HG02678 (cell line): Measurements from ENCODE around the gene MCF2L2.
A peak's percentile ranks its signal among the peaks of the same experiment; 100 is the strongest.

Experiments used
- ATAC-seq: cut with Tn5 transposase; IDR thresholded peaks from one replicate; pipeline ENCODE4 v1.9.1; 2021; ENCODE audit warnings: mild to moderate bottlenecking, moderate library complexity; ENCODE audit not compliant: unreplicated experiment

Gene MCF2L2

DNA sequence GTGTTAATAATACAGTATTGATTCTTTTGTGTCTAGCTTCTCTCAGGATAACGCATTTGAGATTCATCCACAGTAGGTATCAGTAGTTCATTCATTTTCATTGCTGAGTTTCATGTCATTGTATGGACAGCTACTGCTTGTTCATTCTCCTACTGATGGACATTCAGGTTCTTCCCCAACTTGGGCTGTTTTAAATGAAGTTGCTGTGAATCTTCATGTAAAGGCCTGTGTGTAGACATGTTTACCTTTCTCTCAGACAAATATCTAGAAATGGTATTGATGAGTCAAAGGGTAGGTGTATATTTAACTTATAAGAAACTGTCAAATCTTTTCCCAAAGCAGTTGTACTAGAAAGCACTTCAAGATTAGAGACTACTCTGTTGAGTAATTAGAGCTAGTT is 26.7 kb downstream of the MCF2L2 start:
- no peak for ATAC-seq

DNA sequence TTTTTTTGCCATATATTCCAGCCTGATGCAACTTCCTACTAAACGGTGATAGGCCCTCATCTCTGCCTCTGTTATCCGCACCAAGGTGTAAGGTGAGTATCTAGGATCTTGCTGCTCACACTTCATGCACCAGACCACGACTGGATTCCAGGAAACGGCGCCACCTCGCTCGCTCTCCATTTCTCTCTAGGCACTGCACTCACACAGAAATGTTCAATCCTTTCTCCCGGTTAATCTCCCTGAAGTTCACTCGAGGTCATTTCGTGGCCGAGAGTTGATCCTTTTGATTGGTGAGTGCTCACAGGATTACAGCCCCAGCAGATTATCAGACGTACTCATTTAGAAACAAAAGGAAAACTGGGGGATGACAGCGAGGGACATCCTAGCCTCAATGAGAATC is 28.1 kb downstream of the MCF2L2 start:
- no peak for ATAC-seq

DNA sequence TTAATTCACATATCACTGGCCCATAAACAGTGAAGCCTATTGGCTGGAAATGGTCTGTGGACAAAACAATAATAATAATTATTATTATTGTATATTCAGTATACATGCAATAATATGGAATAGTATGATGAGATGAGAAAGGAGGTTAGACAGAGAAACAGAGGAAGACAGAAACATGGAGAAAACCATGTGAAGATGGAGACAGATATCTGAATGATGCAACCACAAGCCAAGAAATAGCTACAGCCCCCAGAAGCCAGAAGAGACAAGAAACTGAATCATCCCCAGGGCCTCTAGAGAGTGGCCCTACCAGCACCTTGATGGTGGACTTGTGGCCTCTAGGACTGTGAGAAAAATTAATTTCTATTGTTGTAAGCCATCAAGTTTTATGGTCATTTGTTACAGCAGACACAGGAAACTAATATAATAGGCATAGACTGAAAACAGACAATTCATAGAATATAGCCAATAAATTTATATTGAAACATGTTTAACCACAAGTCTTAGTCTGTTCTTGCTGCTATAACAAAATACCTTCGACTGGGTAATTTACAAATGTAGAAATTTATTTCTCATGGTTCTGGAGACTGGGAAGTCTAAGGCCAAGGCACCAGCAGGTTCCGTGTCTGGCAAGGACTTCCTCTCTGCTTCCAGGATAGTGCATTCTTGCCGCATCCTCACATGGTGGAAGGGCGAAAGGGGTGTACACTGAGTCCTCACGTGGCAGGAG is 31.6 kb downstream of the MCF2L2 start:
- no peak for ATAC-seq

DNA sequence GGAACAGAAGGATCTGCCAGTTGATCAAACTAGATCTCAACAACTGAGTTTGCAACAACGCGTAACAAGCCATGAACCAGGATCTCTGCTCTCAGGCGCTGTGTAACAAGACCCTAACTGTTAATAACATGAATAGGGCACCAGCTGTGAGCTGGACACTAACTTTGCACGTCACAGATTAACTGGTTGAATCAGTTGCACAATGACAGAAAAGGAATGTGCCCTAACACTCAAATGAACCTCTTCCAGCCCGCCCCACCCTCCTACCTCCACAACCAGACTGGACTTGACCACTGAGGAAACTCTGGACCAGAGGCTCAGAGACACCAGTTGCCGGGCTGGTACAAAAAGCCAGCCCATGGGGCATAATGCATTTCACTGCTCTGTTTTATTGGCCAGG is 34.3 kb downstream of the MCF2L2 start:
- no peak for ATAC-seq

DNA sequence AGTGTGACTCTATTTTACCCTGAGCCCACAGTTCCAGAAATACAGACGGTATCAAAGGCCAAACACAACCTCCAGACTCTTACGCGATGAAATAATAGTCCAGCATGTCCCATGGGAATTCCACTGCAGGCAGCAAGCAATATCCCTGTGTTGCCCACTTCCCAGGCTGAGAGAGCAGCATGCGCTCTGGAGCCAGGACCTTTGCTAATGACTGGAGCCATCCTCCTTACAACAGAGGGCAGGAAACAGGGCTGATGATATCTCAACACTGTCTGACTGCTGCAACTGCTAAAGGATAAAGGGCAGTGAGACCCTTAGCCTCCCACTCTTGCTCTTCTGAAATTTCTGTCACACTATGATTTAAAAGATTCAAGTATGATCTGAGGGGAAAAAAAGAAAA is 34.8 kb downstream of the MCF2L2 start:
- ATAC-seq = no peak

DNA sequence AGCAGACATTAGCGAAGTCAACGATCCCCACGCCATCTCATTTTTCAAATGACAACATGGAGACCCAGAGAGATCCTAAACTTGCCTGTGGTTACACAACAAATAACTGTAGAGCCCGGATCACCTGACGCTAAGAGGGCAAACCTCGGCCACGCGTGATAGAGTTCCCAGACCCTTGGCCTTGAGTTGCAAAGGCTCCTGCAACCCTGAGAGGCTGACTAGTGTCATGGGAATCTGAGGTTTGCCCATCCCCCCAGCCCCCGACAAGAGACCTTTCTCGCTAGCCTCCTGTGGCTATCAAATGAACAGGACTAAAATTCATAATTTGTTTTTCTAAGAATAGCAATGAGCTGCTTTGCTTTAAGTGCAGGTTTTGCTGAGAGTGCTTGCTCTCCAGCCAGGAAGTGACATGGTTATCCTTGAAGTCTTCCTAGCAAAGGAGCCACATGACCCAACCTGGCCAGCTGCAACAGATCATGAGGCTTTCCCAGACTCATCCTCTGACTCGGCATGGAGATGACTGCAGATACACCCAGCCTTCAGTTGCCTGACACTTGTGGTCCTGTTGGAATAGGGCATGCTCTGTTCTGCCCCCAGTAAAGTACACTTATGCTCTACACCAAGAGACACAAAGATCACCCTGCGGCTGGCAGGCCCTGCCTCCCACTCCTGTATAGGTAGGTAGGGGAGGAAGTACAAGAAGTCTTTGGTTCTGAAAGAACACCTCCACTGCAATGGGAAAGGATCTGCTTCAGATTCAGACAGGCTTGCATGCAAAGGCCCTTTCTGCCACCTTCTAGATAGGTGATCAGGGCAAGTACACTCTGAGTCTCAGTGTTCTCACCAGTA is 36.0 kb downstream of the MCF2L2 start:
- ATAC-seq = no peak

DNA sequence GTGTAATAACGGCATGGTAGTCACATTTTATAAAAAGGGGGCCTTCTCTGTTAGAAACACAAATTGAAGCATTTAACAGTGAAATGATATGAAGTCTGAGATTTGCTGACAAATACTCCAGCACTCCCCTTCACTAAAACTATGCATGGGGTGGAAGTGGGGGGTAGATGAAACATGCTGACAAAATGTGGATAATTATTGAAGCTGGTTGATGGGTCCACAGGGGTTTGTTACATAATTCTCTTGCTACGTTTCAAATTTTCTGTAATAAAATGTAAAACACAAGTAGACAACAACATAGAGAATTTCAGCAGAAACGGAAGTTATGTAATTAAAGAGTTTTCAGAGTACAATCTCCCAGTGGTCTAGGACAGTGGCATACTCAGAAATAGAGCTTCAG is 37.0 kb downstream of the MCF2L2 start:
- no peak for ATAC-seq

DNA sequence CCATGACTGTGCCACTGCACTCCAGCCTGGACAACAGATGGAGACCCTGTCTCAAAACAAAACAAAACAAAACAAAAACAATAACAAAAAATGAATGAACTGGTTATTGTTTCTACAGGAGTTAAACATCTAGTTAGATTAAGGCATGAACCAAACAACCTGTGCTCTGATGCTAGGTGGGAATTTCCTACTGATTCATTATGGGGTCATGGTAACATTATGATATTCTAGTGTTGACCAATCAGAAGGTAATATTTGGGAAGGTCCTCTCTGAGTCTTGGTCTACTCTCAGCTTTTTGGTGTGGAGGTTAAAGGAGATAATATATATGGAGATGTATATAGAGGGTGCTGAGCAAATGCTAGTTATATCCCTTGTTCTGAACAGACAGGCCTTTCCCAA is 37.6 kb downstream of the MCF2L2 start:
- no peak for ATAC-seq

DNA sequence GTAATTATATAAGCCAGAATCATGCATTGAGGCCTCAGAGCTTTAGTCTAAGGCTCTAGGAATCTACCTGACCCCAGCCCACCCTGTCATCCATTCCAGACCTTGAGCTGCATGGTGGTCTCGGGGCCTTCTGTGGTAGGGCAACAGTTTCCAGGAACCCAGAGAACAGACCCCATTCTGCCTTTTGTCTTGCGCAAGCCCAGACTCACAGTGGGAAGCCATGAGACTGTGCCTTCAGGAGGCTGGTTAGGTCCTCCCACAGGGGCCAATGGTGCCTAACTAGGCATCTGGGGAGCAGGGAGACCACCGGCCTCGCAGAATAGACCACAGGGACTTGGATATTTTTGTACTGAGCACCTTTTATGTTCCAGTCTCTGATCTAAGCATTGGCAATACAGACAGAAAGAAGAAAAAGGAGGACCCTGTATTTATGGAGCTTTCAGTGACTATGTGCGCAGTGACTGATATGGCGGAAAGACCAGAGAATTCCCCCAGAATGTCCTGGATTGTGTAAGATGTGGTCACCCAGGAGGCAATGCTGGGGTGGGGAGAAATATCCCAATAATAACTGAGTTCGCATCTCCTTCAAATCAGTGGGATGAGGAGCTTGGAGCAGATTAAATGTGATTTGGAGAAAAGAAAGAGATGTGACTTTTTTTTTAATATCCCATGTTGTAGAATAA is 40.1 kb downstream of the MCF2L2 start:
- ATAC-seq = no peak

DNA sequence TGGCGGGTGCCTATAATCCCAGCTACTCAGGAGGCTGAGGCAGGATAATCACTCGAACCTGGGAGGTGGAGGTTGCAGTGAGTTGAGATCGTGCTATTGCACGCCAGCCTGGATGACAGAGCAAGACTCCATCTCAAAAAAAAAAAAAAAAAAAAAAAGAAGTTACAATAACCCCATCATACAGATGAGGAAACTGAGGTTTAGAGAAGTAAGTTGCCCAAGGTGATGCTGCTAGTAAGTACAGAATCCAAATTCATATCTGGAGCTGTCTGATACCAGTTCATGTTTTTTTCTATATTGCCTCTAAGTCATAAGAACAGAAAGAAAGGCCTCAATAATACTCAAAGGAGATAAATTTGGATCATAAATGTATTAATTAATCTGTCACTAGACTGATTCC is 40.6 kb downstream of the MCF2L2 start:
- ATAC-seq = no peak

DNA sequence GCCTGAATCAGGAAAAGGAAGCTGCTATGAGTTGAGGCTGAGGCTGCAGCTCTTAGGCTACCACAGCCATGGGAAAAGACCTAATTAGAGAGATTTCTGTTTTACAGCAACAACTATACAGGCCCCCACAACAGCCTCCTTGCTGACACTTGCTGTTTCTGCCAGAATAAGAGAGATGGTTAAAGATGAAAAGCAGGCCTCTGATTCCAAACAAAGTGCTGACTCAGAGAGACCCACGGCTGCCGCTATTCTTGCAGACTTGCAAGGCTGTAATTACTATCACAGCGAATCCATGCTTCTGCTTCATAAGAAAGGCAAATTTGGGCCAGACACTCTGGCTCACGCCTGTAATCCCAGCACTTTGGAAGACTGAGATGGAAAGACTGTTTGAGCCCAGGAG is 41.8 kb downstream of the MCF2L2 start:
- no peak for ATAC-seq

DNA sequence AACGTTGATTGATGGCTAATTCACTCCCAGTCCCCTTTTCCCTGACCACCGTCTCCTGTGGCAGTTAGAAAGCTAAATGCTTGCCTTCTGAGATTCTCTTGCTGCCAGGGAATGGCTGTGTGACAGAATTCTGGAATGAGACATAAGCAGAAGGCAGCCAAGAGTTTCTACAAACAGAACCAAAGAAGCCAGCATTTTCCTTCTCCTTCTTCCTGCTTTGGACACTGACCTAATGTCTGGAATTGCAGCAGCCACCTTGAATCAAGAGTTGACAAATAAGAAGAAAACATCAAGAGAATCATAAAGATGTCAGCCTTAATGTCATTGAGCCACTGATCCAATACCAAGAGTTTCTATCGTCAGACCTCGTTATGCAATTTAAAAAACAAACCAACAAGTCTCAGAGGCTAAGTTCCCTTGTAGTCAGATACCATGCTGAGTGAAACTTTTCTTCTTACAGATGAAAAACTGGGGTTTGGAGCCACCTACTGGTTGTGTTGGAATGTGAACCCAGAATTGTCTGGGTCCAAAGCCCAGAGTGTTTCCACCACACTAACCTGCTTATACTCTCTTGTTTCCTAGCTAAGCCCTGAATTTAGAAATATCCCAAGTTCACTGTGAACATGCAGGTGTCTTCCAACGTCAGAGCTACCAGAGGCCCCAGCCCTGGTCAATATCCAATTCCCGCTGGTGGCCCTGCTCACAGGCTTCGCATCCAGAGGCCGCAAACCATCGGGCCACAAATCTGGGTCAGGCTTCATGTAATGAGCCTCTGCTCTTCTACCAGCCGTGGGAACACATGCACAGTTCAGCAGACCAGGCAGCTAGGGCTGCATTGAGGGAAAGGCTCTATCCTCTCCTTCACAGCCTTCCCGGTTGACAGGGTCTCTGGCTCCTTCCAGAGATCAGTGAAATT is 42.5 kb downstream of the MCF2L2 start:
- peak; percentile 61 for ATAC-seq

DNA sequence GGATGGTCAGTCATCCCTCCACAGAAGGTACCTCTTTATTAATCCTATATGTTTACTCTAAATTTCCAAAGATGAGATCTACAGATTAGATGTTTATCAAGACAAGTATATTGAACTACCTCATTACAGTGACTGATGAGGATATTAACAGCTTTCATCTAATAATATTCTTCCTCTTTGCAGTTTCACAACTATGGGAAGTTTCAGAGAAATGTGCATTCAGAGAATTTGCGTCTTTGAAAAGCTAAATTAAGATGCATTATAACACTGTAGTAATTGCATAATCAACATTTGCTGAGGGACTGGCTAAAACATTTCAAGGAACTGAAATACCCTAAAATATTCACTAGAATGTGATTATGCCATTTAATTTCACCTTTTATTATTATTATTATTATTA is 46.7 kb downstream of the MCF2L2 start:
- ATAC-seq = no peak

DNA sequence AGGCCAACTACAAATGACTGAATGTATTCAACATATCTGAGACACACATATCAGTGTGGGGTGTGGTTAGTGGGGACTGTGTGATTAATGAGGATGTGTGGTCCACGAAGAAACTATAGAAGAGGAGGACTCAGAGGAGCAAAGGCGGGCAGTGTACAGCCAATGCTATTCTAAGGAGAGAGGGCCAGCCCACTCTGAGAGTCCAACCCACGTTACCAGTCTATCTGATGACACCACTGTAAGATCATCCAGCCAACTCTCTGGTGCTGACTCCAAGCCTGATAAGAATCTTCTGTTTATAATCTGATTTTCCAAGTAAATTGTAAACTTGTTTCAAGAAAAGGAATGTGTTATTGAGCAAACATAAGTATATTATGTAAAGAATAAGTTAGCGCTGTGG is 47.2 kb downstream of the MCF2L2 start:
- no peak for ATAC-seq

DNA sequence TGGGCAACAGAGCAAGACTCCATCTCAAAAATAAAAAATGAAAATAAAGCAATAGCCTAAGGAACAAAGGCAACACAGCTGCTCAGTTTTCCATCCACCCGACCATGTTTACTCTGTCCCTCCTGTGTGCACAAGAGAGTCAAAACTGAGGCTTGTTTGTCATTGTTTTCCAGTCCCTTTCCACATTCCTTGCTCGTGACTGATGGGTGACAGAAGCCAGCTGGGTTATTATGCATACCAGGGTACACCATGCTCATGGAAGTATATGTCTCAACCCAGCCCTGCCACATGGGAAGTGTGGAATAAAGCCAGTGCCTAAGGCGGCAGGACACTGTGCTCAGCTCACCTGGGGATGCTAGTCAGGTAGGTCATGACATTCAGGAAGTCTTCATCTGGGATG is 49.5 kb downstream of the MCF2L2 start:
- ATAC-seq = no peak

DNA sequence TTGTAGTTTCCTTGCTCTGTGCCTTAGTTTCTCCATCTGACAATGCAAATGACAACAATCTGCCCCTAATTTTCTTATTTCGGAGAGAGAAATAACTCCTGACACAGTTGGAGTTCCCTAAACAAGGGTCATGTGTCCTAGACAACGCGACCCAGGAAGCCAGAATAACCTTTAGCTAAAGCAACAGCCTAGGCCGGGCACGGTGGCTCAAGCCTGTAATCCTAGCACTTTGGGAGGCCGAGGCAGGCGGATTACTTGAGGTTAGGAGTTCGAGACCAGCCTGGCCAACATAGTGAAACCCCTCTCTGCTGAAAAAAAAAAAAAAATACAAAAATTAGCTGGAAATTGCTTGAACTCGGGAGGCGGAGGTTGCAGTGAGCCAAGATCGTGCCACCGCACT is 49.9 kb downstream of the MCF2L2 start:
- ATAC-seq = no peak

DNA sequence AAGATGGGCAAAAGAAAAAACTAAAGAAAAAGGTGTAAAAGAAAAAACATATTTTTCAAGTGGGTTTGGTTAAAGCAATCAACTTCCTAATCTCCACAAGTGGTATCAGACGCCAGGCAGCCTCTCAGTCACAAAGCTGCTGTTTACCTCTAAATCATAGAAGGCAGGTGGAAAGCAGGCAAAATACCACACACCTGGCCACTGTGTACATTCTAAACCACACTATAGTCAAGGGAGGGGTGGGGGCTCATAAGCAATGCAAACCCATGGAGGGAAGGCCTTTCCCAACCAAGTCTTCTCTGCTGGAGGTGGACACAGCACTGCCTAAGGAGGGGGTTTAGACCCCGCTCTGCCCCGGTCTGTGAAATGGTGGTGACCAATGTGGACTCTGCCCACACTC is 50.4 kb downstream of the MCF2L2 start:
- no peak for ATAC-seq

DNA sequence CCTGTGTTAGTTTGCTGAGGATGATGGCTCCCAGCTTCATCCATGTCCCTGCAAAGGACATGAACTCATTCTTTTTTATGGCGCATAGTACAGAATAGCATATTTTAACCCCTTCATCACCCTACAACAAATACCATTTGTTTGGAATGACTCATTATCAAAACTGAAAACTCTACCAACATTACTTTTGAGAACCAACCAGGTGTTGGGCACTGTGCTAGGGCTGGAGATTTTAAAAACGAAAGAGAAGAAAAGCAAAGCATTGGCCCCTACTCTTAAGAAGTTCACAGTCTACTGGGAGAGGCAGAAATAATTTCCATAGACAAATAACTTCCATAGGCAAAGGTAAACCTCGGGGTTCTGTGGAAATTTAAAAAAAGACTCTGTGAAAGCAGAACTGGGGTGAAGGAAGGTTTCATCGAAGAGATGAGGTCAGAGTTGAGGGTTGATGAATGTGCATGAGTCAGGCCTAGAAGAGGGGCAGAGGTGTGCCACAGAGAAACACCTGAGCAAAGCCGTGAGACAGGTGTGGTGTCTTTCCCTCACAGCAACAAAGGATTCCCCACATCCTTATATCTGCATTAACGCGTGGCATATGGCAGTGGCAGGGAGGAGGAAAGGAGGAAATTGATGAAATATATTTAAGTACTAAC is 51.0 kb downstream of the MCF2L2 start:
- peak; percentile 43 for ATAC-seq

DNA sequence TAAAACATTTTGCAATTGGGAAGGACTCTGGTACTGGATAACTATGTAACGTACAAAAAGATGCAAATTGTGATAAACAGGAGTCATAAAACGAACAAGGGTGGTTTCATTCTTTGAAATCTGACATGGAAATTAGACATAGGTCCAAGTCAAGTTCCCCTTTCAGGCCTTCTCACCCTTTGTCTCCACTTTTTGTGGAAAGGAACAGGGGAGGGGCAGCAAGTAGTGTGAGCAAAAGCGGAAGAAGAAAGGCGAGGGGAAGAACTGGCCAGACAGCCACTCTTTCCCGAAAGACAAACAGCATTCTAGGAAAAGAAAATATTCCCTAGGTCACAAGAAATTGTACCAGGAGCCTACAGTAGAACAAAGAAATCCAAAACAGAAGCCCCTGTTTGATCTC is 52.6 kb downstream of the MCF2L2 start:
- ATAC-seq = no peak

DNA sequence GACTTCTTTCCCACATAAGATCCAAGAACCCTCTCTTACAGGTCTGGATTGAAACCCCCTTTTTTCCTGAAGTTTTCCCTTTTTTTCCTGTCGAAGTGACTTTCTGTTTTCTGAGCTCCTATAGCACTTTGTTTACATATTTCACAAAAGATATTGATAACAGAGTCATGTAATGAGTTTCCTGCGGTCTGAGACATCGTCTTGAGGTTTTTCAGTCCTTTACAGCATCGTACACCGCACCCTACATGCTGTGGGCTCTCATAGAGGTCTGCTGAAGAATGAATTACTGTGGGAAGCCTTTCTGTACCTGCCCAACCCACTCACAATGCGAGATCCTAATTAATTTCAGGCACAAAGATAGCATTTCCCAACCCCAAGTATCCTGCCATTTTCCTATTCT is 53.1 kb downstream of the MCF2L2 start:
- no peak for ATAC-seq
